ENCODE data around the gene CD34. TPM values are rescaled to one million over a fixed set of nuclear protein-coding genes. Genes with fewer than 3 reads are reported as not detected.
"Not testable (repeated sequence)": the region's sequence is repeated elsewhere in the genome, so short reads cannot be mapped to it uniquely, and the experiment has no call there.

Gene CD34
- total RNA-seq, 1 donor from 2014 or later = 84.8 TPM

- intact Hi-C loops (cut with DNase I) = loop anchor here (1.0 to 10.0 kb wide), 4 partner anchors 39 to 360 kb away; partner anchors contain the start of gene PLXNA2
- ATAC-seq (no peak), DNase-seq (ENCODE audit: missing footprints) (no peak)
These were observed 26.5 kb downstream of the CD34 start for GRCh38 chr1:207884266-207885029.

- ATAC-seq (no peak), DNase-seq (ENCODE audit: missing footprints) (no peak)
- intact Hi-C loops (cut with DNase I) = loop anchor here (2.0 to 10.0 kb wide), 2 partner anchors 113 to 361 kb away; partner anchors contain the start of gene PLXNA2
These were observed 27.2 kb downstream of the CD34 start for GRCh38 chr1:207883660-207884250.

- intact Hi-C loops (cut with DNase I) = loop anchor here (10.0 kb wide), 1 partner anchor 362 kb away; the partner anchor contains the start of gene PLXNA2
- ATAC-seq = no peak
- DNase-seq (ENCODE audit: missing footprints) = no peak
These were observed 27.7 kb downstream of the CD34 start for GRCh38 chr1:207883104-207883651.

- ATAC-seq (no peak), DNase-seq (ENCODE audit: missing footprints) (no peak)
- intact Hi-C loops (cut with DNase I) = loop anchor here (10.0 kb wide), 1 partner anchor 362 kb away; the partner anchor contains the start of gene PLXNA2
These were observed 28.2 kb downstream of the CD34 start for GRCh38 chr1:207882692-207883091.

- no peak for DNase-seq (ENCODE audit: missing footprints)
- no peak for ATAC-seq
- intact Hi-C loops (cut with DNase I) = no loop called here
These were observed 32.0 kb downstream of the CD34 start for GRCh38 chr1:207878939-207879338.

GRCh38 chr1:207877914-207878313 lies 33.0 kb downstream of the CD34 start:
- intact Hi-C loops (cut with DNase I); ATAC-seq; DNase-seq (ENCODE audit: missing footprints): not testable (repeated sequence)

- intact Hi-C loops (cut with DNase I) = no loop called here
- DNase-seq (ENCODE audit: missing footprints) (no peak), ATAC-seq (no peak)
These were observed 34.8 kb downstream of the CD34 start for GRCh38 chr1:207876131-207876530.

GRCh38 chr1:207875532-207875931 lies 35.4 kb downstream of the CD34 start:
- ATAC-seq = no peak
- DNase-seq (ENCODE audit: missing footprints) = no peak
- intact Hi-C loops (cut with DNase I) = no loop called here

GRCh38 chr1:207873055-207873890 lies 37.7 kb downstream of the CD34 start:
- intact Hi-C loops (cut with DNase I) = no loop called here
- DNase-seq (ENCODE audit: missing footprints) (peak; percentile 55), ATAC-seq (no peak)

GRCh38 chr1:207872621-207873020 lies 38.3 kb downstream of the CD34 start:
- ATAC-seq (no peak), DNase-seq (ENCODE audit: missing footprints) (no peak)
- intact Hi-C loops (cut with DNase I) = no loop called here

- ATAC-seq (no peak), DNase-seq (ENCODE audit: missing footprints) (peak; percentile 35)
- intact Hi-C loops (cut with DNase I) = no loop called here
These were observed 39.7 kb downstream of the CD34 start for GRCh38 chr1:207871117-207871649.

- ATAC-seq = no peak
- intact Hi-C loops (cut with DNase I) = no loop called here
- no peak for DNase-seq (ENCODE audit: missing footprints)
These were observed 40.5 kb downstream of the CD34 start for GRCh38 chr1:207870306-207871031.

- intact Hi-C loops (cut with DNase I) = no loop called here
- DNase-seq (ENCODE audit: missing footprints) (no peak), ATAC-seq (no peak)
These were observed 41.1 kb downstream of the CD34 start for GRCh38 chr1:207869859-207870258.

- intact Hi-C loops (cut with DNase I) = loop anchor here (1.0 kb wide), 1 partner anchor 41 kb away; no protein-coding TSS in a partner anchor
- peak; percentile 51 for ATAC-seq
These were observed 41.9 kb downstream of the CD34 start for GRCh38 chr1:207868774-207869721.

GRCh38 chr1:207868251-207868773 lies 42.6 kb downstream of the CD34 start:
- ATAC-seq (peak; percentile 35), DNase-seq (ENCODE audit: missing footprints) (peak; percentile 71)
- intact Hi-C loops (cut with DNase I) = loop anchor here (1.0 kb wide), 1 partner anchor 40 kb away; no protein-coding TSS in a partner anchor

More at GRCh38 chr1:207868774-207869721, 41.9 kb downstream of the CD34 start:
- peak; percentile 92 for DNase-seq (ENCODE audit: missing footprints)
